ENCODE measurements around the gene TEAD1. TPM values are rescaled to one million over a fixed set of nuclear protein-coding genes. Genes with fewer than 3 reads are reported as not detected.

The TEAD1 gene
- total and polyA plus RNA-seq, 10 of the 15 experiments (the other 5 are each of a cell fraction or from before 2014, with no cell fraction given), result 0.01 to 0.59 (median 0.04) TPM; not detected in 6

DNA sequence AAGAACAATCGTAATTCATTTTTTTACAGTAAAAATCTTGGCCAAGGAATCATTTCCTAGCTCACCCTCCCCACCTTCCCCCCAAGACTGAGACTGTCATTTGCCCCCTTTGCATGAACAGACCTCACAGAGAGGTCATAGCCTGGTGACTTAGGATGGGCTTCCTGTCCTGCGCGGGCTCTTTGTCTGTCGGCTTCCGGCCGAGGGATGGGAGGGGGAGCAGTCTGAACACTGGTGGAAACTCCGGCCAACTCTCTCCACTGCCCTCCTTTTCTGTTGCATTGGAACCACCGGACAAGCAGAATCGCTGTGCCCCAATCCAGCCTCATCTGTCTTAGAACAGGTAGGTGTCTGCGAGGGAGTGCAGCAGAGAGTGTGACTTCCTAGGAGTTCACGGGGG lies 41.7 kb downstream of the TEAD1 start (continued):
- TF ChIP-seq, protein P1, sequence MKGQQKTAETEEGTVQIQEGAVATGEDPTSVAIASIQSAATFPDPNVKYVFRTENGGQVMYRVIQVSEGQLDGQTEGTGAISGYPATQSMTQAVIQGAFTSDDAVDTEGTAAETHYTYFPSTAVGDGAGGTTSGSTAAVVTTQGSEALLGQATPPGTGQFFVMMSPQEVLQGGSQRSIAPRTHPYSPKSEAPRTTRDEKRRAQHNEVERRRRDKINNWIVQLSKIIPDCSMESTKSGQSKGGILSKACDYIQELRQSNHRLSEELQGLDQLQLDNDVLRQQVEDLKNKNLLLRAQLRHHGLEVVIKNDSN (IDR thresholded peaks at IDR 0.05; ENCODE audit: borderline replicate concordance, extremely low read length, insufficient read depth, low read depth, low read length), result no peak
- no peak for TF ChIP-seq PRDM15 (CRISPR knock-in tag; IDR thresholded peaks at IDR 0.05)
- no peak for TF ChIP-seq SUPT20H (IDR thresholded peaks at IDR 0.05; ENCODE audit: borderline replicate concordance, control insufficient read depth, low read depth, low read length)
- TF ChIP-seq, protein P2, sequence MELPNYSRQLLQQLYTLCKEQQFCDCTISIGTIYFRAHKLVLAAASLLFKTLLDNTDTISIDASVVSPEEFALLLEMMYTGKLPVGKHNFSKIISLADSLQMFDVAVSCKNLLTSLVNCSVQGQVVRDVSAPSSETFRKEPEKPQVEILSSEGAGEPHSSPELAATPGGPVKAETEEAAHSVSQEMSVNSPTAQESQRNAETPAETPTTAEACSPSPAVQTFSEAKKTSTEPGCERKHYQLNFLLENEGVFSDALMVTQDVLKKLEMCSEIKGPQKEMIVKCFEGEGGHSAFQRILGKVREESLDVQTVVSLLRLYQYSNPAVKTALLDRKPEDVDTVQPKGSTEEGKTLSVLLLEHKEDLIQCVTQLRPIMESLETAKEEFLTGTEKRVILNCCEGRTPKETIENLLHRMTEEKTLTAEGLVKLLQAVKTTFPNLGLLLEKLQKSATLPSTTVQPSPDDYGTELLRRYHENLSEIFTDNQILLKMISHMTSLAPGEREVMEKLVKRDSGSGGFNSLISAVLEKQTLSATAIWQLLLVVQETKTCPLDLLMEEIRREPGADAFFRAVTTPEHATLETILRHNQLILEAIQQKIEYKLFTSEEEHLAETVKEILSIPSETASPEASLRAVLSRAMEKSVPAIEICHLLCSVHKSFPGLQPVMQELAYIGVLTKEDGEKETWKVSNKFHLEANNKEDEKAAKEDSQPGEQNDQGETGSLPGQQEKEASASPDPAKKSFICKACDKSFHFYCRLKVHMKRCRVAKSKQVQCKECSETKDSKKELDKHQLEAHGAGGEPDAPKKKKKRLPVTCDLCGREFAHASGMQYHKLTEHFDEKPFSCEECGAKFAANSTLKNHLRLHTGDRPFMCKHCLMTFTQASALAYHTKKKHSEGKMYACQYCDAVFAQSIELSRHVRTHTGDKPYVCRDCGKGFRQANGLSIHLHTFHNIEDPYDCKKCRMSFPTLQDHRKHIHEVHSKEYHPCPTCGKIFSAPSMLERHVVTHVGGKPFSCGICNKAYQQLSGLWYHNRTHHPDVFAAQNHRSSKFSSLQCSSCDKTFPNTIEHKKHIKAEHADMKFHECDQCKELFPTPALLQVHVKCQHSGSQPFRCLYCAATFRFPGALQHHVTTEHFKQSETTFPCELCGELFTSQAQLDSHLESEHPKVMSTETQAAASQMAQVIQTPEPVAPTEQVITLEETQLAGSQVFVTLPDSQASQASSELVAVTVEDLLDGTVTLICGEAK (IDR thresholded peaks at IDR 0.05; ENCODE audit: borderline replicate concordance), result no peak
- no peak for TF ChIP-seq NKRF (conservative IDR thresholded peaks at IDR 0.05)
- no peak for TF ChIP-seq ATF7 (IDR thresholded peaks at IDR 0.05; ENCODE audit: low read depth)
- TF ChIP-seq WRNIP1 (IDR thresholded peaks at IDR 0.05; ENCODE audit: borderline replicate concordance, low read depth, low read length), result no peak
- TF ChIP-seq ASH2L (IDR thresholded peaks at IDR 0.05; ENCODE audit: borderline replicate concordance, low read depth), result no peak
